GM21825 (cell line): ENCODE results near the gene SIAH1.
A peak's percentile ranks its signal among the peaks of the same experiment; 100 is the strongest.
"Not testable (repeated sequence)": the region's sequence is repeated elsewhere in the genome, so short reads cannot be mapped to it uniquely, and the experiment has no call there.

Experiments used
- ATAC-seq: cut with Tn5 transposase; IDR thresholded peaks from one replicate; pipeline ENCODE4 v1.9.1; 2021; ENCODE audit warnings: mild to moderate bottlenecking, moderate library complexity; ENCODE audit not compliant: unreplicated experiment

The SIAH1 gene

DNA sequence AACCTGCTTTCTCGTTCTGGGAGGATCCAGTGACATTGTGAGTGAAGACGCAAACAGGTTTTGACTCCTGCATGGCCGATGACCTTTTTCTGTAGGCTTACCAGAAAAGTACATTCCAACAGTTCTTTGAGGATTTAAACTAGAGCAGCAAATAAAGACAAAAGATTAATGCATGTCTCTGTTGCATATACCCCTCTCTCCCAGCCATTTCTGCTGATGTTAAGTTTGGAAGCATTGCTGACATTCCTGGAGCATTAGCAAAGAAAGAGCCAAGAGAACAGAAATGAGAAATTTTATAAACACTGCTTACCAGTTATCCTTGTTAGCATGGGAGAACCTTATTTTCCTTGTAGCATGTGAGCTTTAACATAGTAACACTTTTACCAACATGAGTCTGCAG is 49.3 kb downstream of the SIAH1 start:
- no peak for ATAC-seq

GRCh38 chr16:48334325-48334724 is 50.9 kb downstream of the SIAH1 start:
- ATAC-seq: no peak

DNA sequence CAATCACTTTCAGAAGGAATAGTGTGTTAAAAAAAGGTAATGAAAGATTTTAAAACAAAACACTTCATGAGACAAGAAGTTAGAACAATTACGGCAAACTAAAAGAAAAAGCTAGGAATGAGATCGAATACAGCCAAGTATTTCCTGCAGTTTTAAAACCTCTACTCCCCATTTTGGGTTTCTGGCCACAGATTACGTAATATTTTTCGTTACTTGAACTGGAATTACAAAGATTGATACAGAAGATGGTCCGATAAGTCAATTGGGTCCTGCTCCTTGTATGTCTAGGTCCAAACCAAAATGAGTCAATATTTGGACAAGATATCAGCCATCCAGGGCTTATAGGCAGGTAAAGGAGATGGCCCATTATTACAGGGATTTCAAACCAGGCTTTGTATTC is 52.2 kb downstream of the SIAH1 start:
- ATAC-seq: no peak

GRCh38 chr16:48330841-48331192 is 54.4 kb downstream of the SIAH1 start:
- no peak for ATAC-seq

DNA sequence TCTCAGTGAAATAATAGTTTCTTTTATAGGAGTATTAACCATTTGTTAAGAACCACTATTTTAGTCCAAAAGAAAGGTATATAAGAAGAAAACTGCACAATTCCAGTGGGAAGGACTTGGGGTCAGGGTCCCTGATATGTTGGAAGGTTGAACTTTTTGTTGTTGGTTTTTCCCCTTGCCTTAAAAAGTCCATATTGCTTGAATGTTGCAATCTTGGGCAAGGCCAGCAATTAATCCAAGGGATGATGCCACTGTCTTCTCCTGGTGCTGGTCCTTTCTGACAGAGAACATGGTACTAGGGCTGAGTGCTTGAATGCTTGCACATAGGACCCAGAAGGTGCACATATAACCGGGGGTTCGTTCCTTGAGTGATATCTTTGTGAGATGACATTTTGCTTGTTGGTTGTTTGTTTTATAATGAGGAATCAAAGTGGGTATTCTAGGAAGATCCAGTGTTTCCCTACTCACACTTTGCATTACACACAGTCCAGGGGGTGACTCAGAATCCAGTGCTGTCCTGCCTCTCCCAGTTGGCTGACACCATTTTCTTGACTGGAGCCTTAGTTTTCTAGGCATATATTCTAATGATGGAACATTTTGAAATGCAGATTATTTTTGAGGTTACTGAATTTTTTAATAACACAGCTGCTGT is 54.9 kb downstream of the SIAH1 start:
- ATAC-seq: no peak

DNA sequence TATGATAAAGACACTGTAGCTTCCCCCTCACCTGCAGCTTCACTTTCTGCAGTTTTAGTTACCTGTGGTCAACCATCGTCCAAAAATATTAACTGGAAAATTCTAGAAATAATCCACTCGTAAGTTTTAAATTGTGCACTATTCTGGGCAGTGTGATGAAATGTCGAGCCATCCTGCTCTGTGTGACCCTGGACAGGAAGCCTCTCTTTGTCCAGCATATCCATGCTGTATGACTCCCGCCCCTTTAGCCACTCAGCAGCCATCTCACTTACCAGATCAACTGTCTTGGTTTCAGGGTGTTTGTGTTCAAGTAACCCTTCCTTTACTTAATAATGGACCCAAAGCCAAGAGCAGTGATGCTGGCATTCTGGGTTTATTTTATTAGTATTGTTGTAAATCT is 56.1 kb downstream of the SIAH1 start:
- no peak for ATAC-seq

DNA sequence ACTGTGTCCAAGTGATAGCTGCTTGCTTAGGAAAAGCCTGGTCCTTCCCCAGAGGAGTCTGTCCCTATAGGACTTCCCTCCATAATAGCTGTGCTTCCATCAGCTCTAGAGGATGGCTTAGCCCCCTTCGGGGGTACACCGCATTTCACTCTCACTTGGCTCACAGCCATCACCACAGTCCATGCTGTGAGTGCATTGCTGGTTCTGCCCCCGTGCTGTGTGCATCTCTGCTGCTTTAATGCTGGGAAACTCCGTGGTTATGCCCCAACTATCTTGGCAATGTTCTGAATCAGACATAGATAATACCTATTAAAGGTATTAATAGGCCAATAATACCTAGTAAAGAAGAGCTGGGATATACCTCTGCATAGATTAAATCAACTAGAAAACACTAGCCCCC is 58.3 kb downstream of the SIAH1 start:
- ATAC-seq: no peak

DNA sequence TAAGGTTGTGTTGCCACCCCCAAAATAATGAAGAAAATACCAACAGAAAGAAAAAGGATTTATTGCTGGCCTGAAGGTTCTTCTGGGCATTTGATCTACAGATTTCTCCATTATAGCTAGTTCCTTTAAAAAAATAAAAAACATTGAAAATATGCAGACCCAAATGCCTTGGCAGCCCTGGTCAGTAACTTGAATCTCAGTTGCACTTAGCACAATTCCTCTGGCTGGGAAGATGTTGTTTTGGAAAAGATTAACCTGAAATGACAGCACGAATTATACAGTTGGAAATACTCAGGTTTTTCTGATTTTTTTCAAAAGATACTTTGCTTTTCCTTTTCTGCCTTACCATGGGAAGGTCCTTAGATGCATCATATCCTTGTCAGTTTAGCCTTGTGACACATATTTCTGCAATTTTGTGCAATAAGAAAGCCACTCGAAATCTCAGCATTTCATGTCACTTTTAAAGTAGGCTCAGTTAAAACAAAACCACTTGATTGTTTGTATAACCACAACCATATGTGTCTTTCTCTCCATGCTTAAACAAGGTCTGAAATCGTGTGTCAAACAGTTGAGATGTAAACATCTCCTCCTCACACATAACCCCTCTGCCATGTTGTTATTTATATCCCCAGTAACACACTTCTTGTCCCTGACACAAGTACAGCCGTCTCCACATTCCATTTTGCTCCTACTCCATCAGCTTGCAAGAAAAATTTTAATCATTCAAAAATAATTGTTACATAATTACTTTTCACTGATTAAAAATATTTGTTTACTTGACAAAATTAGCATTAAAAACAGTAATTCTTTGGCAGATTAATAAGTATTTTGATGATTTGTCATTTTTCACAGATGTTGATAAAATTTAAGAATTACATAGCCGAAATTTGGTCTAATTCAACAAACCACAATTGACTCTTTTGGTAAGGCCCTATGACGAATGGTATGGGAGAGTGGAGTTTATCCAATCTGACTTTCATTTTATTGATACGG is 61.1 kb downstream of the SIAH1 start:
- no peak for ATAC-seq

GRCh38 chr16:48321317-48322036 is 63.7 kb downstream of the SIAH1 start:
- no peak for ATAC-seq

- ATAC-seq: peak; percentile 76
Observed at GRCh38 chr16:48318630-48319029, 66.6 kb downstream of the SIAH1 start.

- no peak for ATAC-seq
Observed at GRCh38 chr16:48317614-48318315, 67.4 kb downstream of the SIAH1 start.

DNA sequence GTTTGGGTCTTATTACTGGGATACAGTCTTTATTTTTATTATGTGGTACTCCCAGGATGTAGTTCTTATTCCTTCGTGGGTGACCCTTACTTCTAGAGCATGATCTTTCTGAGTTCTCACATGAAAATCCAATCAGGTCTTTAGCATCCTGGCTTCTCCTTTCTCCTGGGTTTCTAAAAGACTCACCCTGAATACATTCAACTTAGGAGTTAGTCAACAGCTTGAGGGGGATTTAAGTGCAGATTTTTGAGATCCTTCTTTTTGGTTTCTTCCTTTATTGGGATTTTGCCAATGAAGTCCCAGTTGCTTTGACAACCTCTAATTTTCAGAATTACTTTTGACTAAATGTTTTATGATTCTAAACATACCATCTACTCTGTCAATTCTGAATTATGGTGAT is 68.2 kb downstream of the SIAH1 start:
- no peak for ATAC-seq

DNA sequence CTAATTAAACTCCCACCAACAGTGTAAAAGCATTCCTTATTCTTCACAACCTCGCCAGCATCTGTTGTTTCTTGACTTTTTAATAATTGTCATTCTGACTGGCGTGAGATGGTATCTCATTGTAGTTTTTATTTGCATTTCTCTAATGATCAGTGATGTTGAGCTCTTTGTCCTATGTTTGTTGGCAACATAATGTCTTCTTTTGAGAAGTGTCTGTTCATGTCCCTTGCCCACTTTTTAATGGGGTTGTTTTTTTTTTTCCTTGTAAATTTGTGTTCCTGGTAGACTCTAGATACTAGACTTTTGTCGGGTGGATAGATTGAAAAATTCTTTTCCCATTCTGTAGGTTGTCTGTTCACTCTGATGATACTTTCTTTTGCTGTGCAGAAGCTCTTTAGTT is 71.3 kb downstream of the SIAH1 start:
- ATAC-seq: not testable (repeated sequence)

DNA sequence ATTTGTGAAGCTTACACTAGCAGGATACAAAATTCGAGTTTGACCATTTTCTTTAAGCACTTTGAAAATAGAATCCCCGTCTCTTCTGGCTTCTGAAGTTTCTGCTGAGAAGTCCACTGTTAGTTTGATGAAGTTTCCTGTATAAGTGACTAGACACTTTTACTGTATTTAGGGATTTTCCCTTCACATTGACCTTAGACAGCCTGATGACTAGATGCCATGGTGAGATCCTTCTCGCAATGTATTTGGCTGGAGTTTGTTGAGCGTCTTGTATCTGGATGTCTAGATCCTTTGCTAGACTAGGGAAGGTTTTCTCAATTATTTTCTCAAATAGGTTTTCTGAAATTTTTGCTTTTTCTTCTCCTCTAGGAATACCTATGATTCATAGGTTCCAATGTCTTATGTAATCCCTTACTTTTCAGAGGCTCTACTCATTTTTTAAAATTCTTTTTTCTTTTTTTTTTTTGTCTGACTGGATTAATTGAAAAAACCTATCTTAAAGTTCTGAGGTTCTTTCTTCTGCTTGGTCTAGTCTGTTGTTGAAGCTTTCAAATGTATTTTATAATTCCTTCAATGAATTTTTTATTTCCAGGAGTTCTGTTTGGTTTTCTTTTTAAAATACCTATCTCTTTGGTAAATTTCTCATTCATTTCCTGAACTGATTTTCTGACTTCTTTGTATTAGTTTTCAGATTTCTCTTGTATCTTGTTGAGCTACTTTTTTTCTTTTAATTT is 74.1 kb downstream of the SIAH1 start:
- ATAC-seq: no peak
